Measurements from ENCODE around the gene PBLD. TPM values are rescaled to one million over a fixed set of nuclear protein-coding genes. Genes with fewer than 3 reads are reported as not detected.

The PBLD gene
- total RNA-seq, 1 donor from 2014 or later, result 6.9 TPM

GRCh38 chr10:68275600-68276126 is 57.1 kb downstream of the PBLD start:
- no peak overlapping the region for H3K4me3 Mint-ChIP-seq
- peaks cover 4% of the 10 kb centered on the region for H3K36me3 Mint-ChIP-seq
- no peak for TF ChIP-seq CTCF (conservative IDR thresholded peaks at IDR 0.05)
- H3K27me3 Mint-ChIP-seq, result no peaks in the 10 kb centered on the region
- peaks cover 5% of the 10 kb centered on the region for H3K9me3 Mint-ChIP-seq
- DNase-seq (ENCODE audit: extremely low spot score, unreplicated experiment), result no peak
- no peak overlapping the region for H3K27ac Mint-ChIP-seq
- H3K4me1 Mint-ChIP-seq (ENCODE audit: unreplicated experiment), result peaks cover 11% of the 10 kb centered on the region

DNA sequence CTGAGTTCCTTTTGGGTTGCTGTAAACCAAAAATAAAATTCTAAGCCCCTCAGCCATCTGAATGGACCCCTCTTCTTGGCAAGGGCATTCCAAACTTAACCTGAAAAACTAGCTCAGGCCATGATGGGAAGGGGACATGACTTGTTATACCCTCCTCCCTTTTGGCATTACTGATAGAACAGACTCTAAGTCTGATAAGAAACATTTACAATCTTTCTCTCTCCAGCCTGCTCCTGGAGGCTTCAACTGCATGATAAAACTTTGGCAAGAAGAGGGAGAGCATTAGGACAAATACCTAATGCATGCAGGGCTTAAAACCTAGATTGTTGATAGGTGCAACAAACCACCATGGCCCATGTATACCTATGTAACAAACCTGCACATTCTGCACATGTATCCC is 59.9 kb downstream of the PBLD start:
- DNase-seq (ENCODE audit: extremely low spot score, unreplicated experiment), result no peak
- H3K4me1 Mint-ChIP-seq (ENCODE audit: unreplicated experiment), result peaks cover 11% of the 10 kb centered on the region
- H3K9me3 Mint-ChIP-seq, result peaks cover 5% of the 10 kb centered on the region
- no peaks in the 10 kb centered on the region for H3K36me3 Mint-ChIP-seq
- H3K4me3 Mint-ChIP-seq, result no peak overlapping the region
- H3K27me3 Mint-ChIP-seq, result no peaks in the 10 kb centered on the region
- no peak overlapping the region for H3K27ac Mint-ChIP-seq
- TF ChIP-seq CTCF (conservative IDR thresholded peaks at IDR 0.05), result no peak

- Mint-ChIP-seq H3K27ac (peak overlapping the region; percentile 4), H3K4me3 (no peak overlapping the region), H3K27me3 (no peaks in the 10 kb centered on the region), H3K4me1 (ENCODE audit: unreplicated experiment) (peaks cover 11% of the 10 kb centered on the region), H3K9me3 (no peaks in the 10 kb centered on the region), H3K36me3 (no peaks in the 10 kb centered on the region)
- no peak for DNase-seq (ENCODE audit: extremely low spot score, unreplicated experiment)
- TF ChIP-seq CTCF (conservative IDR thresholded peaks at IDR 0.05), result no peak
These were observed 61.4 kb downstream of the PBLD start for GRCh38 chr10:68271196-68271882.

DNA sequence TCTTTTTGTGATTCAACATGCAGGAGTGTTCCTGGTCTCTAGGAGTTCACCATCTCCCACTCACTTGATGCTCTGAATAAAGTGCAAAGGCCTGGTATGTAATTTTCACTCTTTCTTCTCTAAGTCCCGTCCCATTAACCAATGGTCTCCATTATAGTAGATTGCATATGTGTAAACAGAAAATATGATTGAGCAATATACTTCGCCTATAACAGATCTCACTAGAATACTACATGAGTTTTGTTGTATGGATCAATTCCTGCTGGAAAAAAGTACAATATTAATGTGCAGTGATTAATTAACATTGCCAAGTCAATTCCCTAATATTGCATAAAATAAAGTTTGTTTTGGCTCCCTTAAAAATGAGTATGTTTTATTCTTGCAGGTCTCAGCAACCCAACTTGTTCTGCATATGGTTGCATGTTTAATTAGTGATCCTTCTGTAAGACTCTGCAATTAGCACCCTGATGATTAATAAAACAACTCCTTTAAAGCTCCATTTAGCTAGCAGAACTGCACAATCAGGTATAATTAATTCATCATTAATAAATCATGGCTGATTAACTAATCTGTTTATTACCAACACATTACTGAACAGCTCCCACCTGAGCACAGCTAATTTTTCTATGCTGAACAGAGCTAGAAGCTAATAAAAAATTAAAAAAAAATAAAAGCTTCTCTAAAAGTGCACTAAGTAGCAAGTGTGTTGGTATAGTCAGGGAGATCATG is 63.0 kb downstream of the PBLD start:
- H3K27ac Mint-ChIP-seq, result no peak overlapping the region
- H3K27me3 Mint-ChIP-seq, result no peaks in the 10 kb centered on the region
- DNase-seq (ENCODE audit: extremely low spot score, unreplicated experiment), result no peak
- H3K9me3 Mint-ChIP-seq, result no peaks in the 10 kb centered on the region
- no peaks in the 10 kb centered on the region for H3K36me3 Mint-ChIP-seq
- TF ChIP-seq CTCF (conservative IDR thresholded peaks at IDR 0.05), result no peak
- peaks cover 11% of the 10 kb centered on the region for H3K4me1 Mint-ChIP-seq (ENCODE audit: unreplicated experiment)
- H3K4me3 Mint-ChIP-seq, result no peak overlapping the region

- H3K4me3 Mint-ChIP-seq, result no peak overlapping the region
These were observed 71.4 kb downstream of the PBLD start for GRCh38 chr10:68261132-68261856.

More at GRCh38 chr10:68261132-68261856, 71.4 kb downstream of the PBLD start:
- no peak overlapping the region for H3K27ac Mint-ChIP-seq
- H3K4me1 Mint-ChIP-seq (ENCODE audit: unreplicated experiment), result no peaks in the 10 kb centered on the region
- DNase-seq (ENCODE audit: extremely low spot score, unreplicated experiment), result no peak
- H3K9me3 Mint-ChIP-seq, result no peaks in the 10 kb centered on the region
- H3K27me3 Mint-ChIP-seq, result no peaks in the 10 kb centered on the region
- TF ChIP-seq CTCF (conservative IDR thresholded peaks at IDR 0.05), result no peak
- no peaks in the 10 kb centered on the region for H3K36me3 Mint-ChIP-seq

Data from type B pancreatic cell (in vitro differentiated cells).